ENCODE data around the gene CACNB2.

GRCh38 chr10:18523025-18523424 lies 382.8 kb downstream of the CACNB2 start:
- TF ChIP-seq KAT2B (IDR thresholded peaks at IDR 0.05; ENCODE audit: borderline replicate concordance, low read depth, low read length) (no peak), ZBTB7A (CRISPR knock-in tag; IDR thresholded peaks at IDR 0.05) (no peak), ZBTB40 (IDR thresholded peaks at IDR 0.05) (no peak), ZBTB40 (CRISPR knock-in tag; IDR thresholded peaks at IDR 0.05) (no peak), MED13 (CRISPR knock-in tag; IDR thresholded peaks at IDR 0.05) (no peak), POLR2A (IDR thresholded peaks at IDR 0.05; ENCODE audit: insufficient read depth in 1 of 2, low read depth in 2 of 2, low read length in 2 of 2) (no peak), SP4 (CRISPR knock-in tag; IDR thresholded peaks at IDR 0.05) (no peak), FOXP4 (CRISPR knock-in tag; IDR thresholded peaks at IDR 0.05) (no peak), ZNF354B (CRISPR knock-in tag; IDR thresholded peaks at IDR 0.05) (no peak), ZNF18 (CRISPR knock-in tag; IDR thresholded peaks at IDR 0.05; ENCODE audit: insufficient replicate concordance) (no peak), ATF5 (CRISPR knock-in tag; IDR thresholded peaks at IDR 0.05; ENCODE audit: low read depth) (no peak), POLR2AphosphoS5 (IDR thresholded peaks at IDR 0.05; ENCODE audit: low read depth, low read length) (no peak), ZNF549 (CRISPR knock-in tag; IDR thresholded peaks at IDR 0.05) (no peak), ATF4 (CRISPR knock-in tag; IDR thresholded peaks at IDR 0.05) (no peak), ZNF274 (CRISPR knock-in tag; IDR thresholded peaks at IDR 0.05) (no peak)
